M059J (cell line): ENCODE measurements around the gene CALN1. TPM values are rescaled to one million over a fixed set of nuclear protein-coding genes. Genes with fewer than 3 reads are reported as not detected.

ENCODE experiments used
- DNase-seq: peaks from one replicate; pipeline ENCODE4 v3.0.0-alpha.2; 2012; ENCODE audit warnings: low read depth
- total RNA-seq: library from RNA; depleted of rRNA; stranded (reverse); fragments of >200 nt; shearing (Covaris generic); gene quantifications from 2 replicates; pipeline ENCODE4 v1.2.3, GENCODE V29; 2014

The CALN1 gene
- total RNA-seq, 1 experiment from 2014 or later, result not detected

DNA sequence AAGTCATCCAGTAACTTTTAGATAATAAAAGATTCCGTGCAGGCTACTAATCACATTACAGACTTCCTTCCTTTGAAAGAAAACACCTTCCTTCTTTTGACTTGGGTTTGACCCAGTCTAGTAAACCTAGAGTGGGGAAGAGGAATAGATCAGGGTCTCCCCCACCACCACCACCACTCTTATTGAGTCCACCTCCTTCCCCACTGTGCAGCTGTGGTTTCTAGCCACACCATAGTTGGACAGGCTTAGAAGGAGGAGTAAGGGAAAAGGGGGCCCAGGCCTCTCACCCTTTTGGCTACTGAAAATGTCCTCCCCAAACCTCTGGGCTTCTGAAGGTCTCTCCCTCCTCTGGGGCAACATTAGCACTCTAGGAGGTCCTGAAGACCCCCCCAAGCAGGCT, 372.7 kb downstream of the CALN1 start:
- DNase-seq, result no peak

GRCh38 chr7:72038022-72038732, 374.0 kb downstream of the CALN1 start:
- DNase-seq, result no peak

- no peak for DNase-seq
These were observed 374.6 kb downstream of the CALN1 start for GRCh38 chr7:72037516-72037915.

GRCh38 chr7:72035266-72035665, 376.9 kb downstream of the CALN1 start:
- DNase-seq, result no peak

- no peak for DNase-seq
These were observed 379.2 kb downstream of the CALN1 start for GRCh38 chr7:72032934-72033333.

- no peak for DNase-seq
These were observed 381.0 kb downstream of the CALN1 start for GRCh38 chr7:72030994-72031667.

GRCh38 chr7:72028267-72028666, 383.9 kb downstream of the CALN1 start:
- DNase-seq, result no peak

GRCh38 chr7:72025381-72025960, 386.7 kb downstream of the CALN1 start:
- DNase-seq, result no peak

GRCh38 chr7:72023926-72024325, 388.2 kb downstream of the CALN1 start:
- no peak for DNase-seq

DNA sequence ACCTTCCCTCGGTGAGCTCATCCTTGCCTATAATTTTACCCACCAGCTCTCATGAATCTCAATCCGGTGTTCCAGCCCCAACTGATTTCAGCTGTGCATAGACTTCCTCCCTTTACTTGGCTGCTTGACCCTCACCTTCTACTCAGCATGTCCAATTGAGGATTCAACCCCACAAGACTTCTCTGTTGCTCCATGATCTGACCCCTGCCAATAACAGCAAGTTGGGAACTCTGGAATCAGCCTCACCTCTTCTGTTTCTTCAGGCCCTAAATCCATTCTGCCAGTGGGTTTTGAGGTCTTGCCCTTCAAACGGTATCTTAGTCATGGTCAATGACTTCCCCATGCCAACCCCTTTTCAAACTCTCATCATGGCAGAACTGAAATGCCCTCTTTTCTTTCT, 390.4 kb downstream of the CALN1 start:
- DNase-seq, result no peak

GRCh38 chr7:72020311-72020710, 391.8 kb downstream of the CALN1 start:
- no peak for DNase-seq

GRCh38 chr7:72019436-72019835, 392.7 kb downstream of the CALN1 start:
- no peak for DNase-seq

GRCh38 chr7:72017756-72018155, 394.4 kb downstream of the CALN1 start:
- DNase-seq, result no peak

DNA sequence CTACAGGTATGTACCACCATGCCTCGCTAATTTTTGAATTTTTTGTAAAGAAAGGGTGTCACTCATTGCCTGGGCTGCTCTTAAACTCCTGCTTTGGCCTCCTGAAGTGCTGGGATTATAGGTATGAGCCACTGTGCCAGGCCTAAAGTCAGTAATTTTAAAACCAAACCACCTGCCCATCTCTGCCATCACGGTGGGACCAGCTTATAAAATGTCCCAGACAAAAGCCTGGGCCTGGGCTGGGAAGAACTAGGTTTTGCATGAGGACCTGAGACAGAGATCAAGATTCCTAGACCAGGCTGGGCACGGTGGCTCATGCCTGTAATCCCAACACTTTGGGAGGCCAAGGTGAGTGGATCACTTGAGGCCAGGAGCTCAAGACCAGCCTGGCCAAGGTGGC, 395.6 kb downstream of the CALN1 start:
- no peak for DNase-seq

DNA sequence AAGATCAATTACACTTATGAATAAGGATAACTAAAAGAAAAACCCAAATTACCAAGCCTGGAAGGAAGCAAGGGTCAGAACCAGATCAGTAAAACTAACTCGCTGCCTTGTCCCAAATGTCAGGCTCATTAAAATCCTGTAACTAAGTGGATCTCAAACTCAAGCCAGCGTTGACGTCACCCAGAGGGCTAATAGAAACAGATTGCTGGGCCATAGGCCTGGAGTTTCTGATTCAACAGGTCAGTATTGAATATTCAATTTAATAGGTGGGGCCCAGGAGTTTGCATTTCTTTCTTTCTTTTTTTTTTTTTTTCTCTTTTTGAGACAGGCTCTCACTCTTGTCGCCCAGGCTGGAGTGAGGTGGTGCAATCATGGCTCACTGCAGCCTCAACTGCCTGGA, 397.0 kb downstream of the CALN1 start:
- DNase-seq, result no peak

GRCh38 chr7:72007018-72007417, 405.1 kb downstream of the CALN1 start:
- DNase-seq, result no peak

GRCh38 chr7:72003236-72003635, 408.9 kb downstream of the CALN1 start:
- no peak for DNase-seq

DNA sequence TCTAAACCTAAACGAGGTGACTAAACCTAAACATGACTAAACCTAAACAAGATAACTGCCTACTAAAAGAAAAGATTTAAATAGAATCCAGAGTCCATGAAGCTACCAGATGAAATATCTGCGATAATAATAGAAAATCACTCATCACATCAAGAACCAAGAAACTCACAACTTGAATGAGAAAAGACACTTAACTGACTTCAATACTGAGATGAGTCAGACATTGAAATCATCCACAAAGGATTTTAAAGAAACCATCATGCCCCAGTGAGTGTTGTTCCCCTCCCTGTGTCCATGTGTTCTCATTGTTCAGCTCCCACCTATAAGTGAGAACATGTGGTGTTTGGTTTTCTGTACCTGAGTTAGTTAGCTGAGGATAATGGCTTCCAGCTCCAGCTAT, 416.0 kb downstream of the CALN1 start:
- DNase-seq, result no peak

- no peak for DNase-seq
These were observed 417.0 kb downstream of the CALN1 start for GRCh38 chr7:71995111-71995510.

DNA sequence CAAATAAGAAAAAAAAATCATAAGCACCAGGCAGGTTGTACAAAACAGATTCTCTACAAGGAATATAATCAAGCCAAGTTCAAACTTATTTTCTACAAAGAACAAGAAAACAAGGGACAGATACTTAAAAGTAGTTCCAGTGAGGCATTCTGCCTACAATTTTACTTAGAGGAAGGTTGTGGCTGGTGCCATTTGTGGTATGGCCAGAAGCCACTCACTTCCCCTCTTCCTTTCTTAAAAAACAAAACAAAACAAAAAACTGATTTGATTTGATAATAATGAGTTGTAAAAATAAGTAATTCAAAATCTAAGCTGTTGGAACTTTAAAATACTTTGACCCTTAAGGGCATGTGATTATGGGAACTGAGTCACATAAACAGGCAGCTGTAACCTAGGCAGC, 420.6 kb downstream of the CALN1 start:
- DNase-seq, result peak; percentile 9

- DNase-seq, result no peak
These were observed 422.0 kb downstream of the CALN1 start for GRCh38 chr7:71990138-71990462.

DNA sequence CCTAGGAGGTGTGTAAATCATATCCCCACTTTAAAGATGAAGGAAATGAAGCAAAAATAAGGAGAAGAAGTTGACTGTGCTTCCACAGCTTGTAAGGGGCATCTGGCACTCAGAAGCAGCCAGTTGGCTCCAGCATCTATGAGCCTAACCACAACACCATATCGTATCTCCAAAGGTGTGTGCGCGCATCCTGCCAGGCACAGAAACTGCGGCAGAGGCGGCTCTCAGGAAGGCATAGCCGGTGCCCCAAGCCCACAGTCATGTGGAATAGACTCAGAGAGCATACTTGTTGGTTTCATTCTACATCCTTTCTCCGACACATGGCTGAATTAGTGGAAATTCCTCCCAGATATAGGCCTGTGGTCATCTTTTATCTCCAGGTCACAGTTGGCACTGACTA, 423.9 kb downstream of the CALN1 start:
- DNase-seq, result no peak

DNA sequence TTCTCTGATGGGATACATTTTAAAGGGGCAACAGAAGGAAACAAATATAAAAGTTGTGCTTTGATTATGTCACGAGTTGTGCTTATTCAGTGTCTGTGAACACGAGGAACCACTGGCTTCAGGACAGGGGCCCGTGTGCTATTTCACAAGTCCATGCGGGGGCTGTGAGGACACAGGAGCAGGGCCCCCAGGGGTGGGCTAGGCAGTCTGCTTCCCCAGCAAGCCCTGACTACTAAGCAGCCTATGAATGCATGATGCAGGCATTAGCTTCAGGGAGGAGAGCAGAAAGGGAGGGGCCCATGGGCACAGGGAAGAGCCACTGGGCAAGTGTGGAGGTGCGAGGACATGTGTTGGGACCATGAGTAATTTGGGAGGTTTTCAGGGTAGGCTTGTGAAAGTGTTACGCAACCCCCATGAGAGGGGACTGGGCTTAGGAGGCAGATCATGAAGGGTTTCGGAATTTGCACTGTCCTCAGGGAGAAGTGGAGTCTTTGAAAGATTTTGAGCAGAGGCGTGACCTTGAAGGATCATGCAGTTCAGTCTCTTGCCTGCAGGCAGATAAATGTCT, 424.9 kb downstream of the CALN1 start:
- DNase-seq, result no peak
